ENCODE measurements around the gene MAST3.

- TF ChIP-seq PBX3 (IDR thresholded peaks at IDR 0.05) (no peak), POLR2AphosphoS5 (IDR thresholded peaks at IDR 0.05; ENCODE audit: low read depth, low read length) (no peak), FOXJ3 (CRISPR knock-in tag; IDR thresholded peaks at IDR 0.05) (no peak), CTCF (IDR thresholded peaks at IDR 0.05) (no peak), CHD2 (IDR thresholded peaks at IDR 0.05; ENCODE audit: low read length, partially characterized antibody) (no peak), EZH2phosphoT487 (IDR thresholded peaks at IDR 0.05; ENCODE audit: borderline replicate concordance, low read depth) (no peak), SMC3 (IDR thresholded peaks at IDR 0.05; ENCODE audit: low read depth, low read length) (no peak), NFIC (IDR thresholded peaks at IDR 0.05; ENCODE audit: borderline replicate concordance) (no peak), RAD21 (IDR thresholded peaks at IDR 0.05; ENCODE audit: low read length) (no peak), ELF1 (IDR thresholded peaks at IDR 0.05) (no peak), TAF1 (IDR thresholded peaks at IDR 0.05; ENCODE audit: borderline replicate concordance, low read depth, low read length) (no peak)
- TF ChIP-seq, protein P1, sequence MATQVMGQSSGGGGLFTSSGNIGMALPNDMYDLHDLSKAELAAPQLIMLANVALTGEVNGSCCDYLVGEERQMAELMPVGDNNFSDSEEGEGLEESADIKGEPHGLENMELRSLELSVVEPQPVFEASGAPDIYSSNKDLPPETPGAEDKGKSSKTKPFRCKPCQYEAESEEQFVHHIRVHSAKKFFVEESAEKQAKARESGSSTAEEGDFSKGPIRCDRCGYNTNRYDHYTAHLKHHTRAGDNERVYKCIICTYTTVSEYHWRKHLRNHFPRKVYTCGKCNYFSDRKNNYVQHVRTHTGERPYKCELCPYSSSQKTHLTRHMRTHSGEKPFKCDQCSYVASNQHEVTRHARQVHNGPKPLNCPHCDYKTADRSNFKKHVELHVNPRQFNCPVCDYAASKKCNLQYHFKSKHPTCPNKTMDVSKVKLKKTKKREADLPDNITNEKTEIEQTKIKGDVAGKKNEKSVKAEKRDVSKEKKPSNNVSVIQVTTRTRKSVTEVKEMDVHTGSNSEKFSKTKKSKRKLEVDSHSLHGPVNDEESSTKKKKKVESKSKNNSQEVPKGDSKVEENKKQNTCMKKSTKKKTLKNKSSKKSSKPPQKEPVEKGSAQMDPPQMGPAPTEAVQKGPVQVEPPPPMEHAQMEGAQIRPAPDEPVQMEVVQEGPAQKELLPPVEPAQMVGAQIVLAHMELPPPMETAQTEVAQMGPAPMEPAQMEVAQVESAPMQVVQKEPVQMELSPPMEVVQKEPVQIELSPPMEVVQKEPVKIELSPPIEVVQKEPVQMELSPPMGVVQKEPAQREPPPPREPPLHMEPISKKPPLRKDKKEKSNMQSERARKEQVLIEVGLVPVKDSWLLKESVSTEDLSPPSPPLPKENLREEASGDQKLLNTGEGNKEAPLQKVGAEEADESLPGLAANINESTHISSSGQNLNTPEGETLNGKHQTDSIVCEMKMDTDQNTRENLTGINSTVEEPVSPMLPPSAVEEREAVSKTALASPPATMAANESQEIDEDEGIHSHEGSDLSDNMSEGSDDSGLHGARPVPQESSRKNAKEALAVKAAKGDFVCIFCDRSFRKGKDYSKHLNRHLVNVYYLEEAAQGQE (IDR thresholded peaks at IDR 0.05; ENCODE audit: low read depth, low read length): no peak
These were observed 48.2 kb upstream of the MAST3 start for GRCh38 chr19:18049385-18049784.
